SU-DHL-6 (cell line): ENCODE data around the gene MTRR.

ENCODE experiments used
- H2AFZ ChIP-seq: fragments of 200-600 bp; sonication (generic); 2 replicates; pipeline ENCODE4 v1.6.1; 2014; ENCODE audit warnings: low read depth, mild to moderate bottlenecking, moderate library complexity, mixed read lengths, antibody characterized with exemption, low read length; ENCODE audit not compliant: severe bottlenecking
- H3F3A ChIP-seq: fragments of 200-600 bp; shearing (Covaris generic); 2 replicates; pipeline ENCODE4 v1.6.0; 2016; ENCODE audit warnings: antibody characterized with exemption, mild to moderate bottlenecking; ENCODE audit not compliant: insufficient read depth
- H3K27ac ChIP-seq: fragments of 200-600 bp; sonication (generic); 2 replicates; pipeline ENCODE4 v1.5.1; 2016; ENCODE audit warnings: low read depth, mild to moderate bottlenecking, low read length, moderate library complexity, mixed read lengths
- H3K27me3 ChIP-seq: fragments of 200-600 bp; sonication (generic), shearing (Covaris generic); 2 replicates; pipeline ENCODE4 v1.6.0; 2014; ENCODE audit warnings: mild to moderate bottlenecking, low read length
- H3K36me3 ChIP-seq: fragments of 200-600 bp; sonication (generic); 2 replicates; pipeline ENCODE4 v1.6.1; 2014; ENCODE audit warnings: mild to moderate bottlenecking, low read length, mixed read lengths
- H3K4me2 ChIP-seq: fragments of 300-600, 200-600 bp; shearing (Covaris generic), sonication (generic); 2 replicates; pipeline ENCODE4 v1.6.0; 2014; ENCODE audit warnings: low read length, low read depth, mild to moderate bottlenecking; ENCODE audit not compliant: poor library complexity, severe bottlenecking
- H3K4me3 ChIP-seq: fragments of 200-600 bp; sonication (generic); 2 replicates; pipeline ENCODE4 v1.5.1; 2014; ENCODE audit warnings: antibody characterized with exemption, low read length, mild to moderate bottlenecking, mixed read lengths; ENCODE audit not compliant: insufficient read depth, poor library complexity, severe bottlenecking
- H3K79me2 ChIP-seq: fragments of 200-600 bp; sonication (generic); 2 replicates; pipeline ENCODE4 v1.6.1; 2014; ENCODE audit warnings: mild to moderate bottlenecking, low read length, moderate library complexity; ENCODE audit not compliant: insufficient read depth
- H3K9ac ChIP-seq: fragments of 200-600 bp; sonication (generic); 2 replicates; pipeline ENCODE4 v1.7.0; 2014; ENCODE audit warnings: mild to moderate bottlenecking, low read length
- H3K9me2 ChIP-seq: fragments of 200-600 bp; sonication (generic); replicated peaks from 2 replicates; pipeline ENCODE4 v1.6.1; 2014; ENCODE audit warnings: low read length; ENCODE audit not compliant: insufficient read depth
- H3K9me3 ChIP-seq: fragments of 200-600 bp; sonication (generic); 2 replicates; pipeline ENCODE4 v1.6.1; 2014; ENCODE audit warnings: low read length, mixed read lengths; ENCODE audit not compliant: insufficient read depth
- H4K20me1 ChIP-seq: fragments of 200-600 bp; sonication (generic); 2 replicates; pipeline ENCODE4 v1.6.1; 2014; ENCODE audit warnings: low read depth, mild to moderate bottlenecking, antibody characterized with exemption, low read length, moderate library complexity, mixed read lengths
- CTCF ChIP-seq: fragments of 200-600 bp; sonication (generic); IDR thresholded peaks from one replicate; pipeline ENCODE4 v1.5.1; 2017; ENCODE audit warnings: antibody characterized with exemption, mild to moderate bottlenecking, low read length, moderate library complexity; ENCODE audit not compliant: insufficient read depth, poor library complexity, severe bottlenecking
- EZH2phosphoT487 ChIP-seq: fragments of 200-600 bp; sonication (generic), shearing (Covaris generic); conservative IDR thresholded peaks from 2 replicates; pipeline ENCODE4 v1.6.1; 2018; ENCODE audit warnings: mild to moderate bottlenecking, antibody characterized with exemption, low read length, moderate library complexity, mixed read lengths

Gene MTRR

GRCh38 chr5:7916171-7916804, 47.3 kb downstream of the MTRR start:
- no peaks in the 10 kb centered on the region; the same call in 1 of the 2 replicates for H3K9me2 ChIP-seq
- no peaks in the 10 kb centered on the region for H3K79me2 ChIP-seq
- no peaks in the 10 kb centered on the region for H3K9me3 ChIP-seq
- no peaks in the 10 kb centered on the region for H3K36me3 ChIP-seq
- H2AFZ ChIP-seq = no peak overlapping the region
- H3K27me3 ChIP-seq = no peaks in the 10 kb centered on the region
- no peak for TF ChIP-seq EZH2phosphoT487
- no peak for TF ChIP-seq CTCF
- no peak overlapping the region for H3K4me3 ChIP-seq
- H3K9ac ChIP-seq = no peak overlapping the region
- no peak overlapping the region for H3K4me2 ChIP-seq
- no peak overlapping the region for H3K27ac ChIP-seq
- H3F3A ChIP-seq = no peaks in the 10 kb centered on the region
- H4K20me1 ChIP-seq = no peaks in the 10 kb centered on the region

GRCh38 chr5:7917130-7918123, 48.5 kb downstream of the MTRR start:
- Histone ChIP-seq H2AFZ (no peak overlapping the region), H4K20me1 (no peaks in the 10 kb centered on the region), H3K27me3 (no peaks in the 10 kb centered on the region), H3K9me3 (no peaks in the 10 kb centered on the region), H3K4me3 (no peak overlapping the region), H3K4me2 (no peak overlapping the region), H3K27ac (no peak overlapping the region), H3K36me3 (no peaks in the 10 kb centered on the region), H3F3A (no peaks in the 10 kb centered on the region), H3K79me2 (no peaks in the 10 kb centered on the region), H3K9me2 (no peaks in the 10 kb centered on the region; the same call in 1 of the 2 replicates), H3K9ac (no peak overlapping the region)
- TF ChIP-seq CTCF = no peak
- TF ChIP-seq EZH2phosphoT487 = no peak

GRCh38 chr5:7925961-7926695, 57.2 kb downstream of the MTRR start:
- Histone ChIP-seq H2AFZ (no peak overlapping the region), H3K9me3 (no peaks in the 10 kb centered on the region), H3K27me3 (no peaks in the 10 kb centered on the region), H3K9ac (no peak overlapping the region), H4K20me1 (no peaks in the 10 kb centered on the region), H3K4me2 (no peak overlapping the region), H3K79me2 (no peaks in the 10 kb centered on the region), H3K4me3 (no peak overlapping the region), H3K27ac (no peak overlapping the region), H3K9me2 (no peaks in the 10 kb centered on the region), H3K36me3 (no peaks in the 10 kb centered on the region), H3F3A (no peaks in the 10 kb centered on the region)
- no peak for TF ChIP-seq CTCF
- no peak for TF ChIP-seq EZH2phosphoT487
